Measurements from ENCODE around the gene RPGR. TPM values are rescaled to one million over a fixed set of nuclear protein-coding genes. Genes with fewer than 3 reads are reported as not detected.

RPGR gene, protein sequence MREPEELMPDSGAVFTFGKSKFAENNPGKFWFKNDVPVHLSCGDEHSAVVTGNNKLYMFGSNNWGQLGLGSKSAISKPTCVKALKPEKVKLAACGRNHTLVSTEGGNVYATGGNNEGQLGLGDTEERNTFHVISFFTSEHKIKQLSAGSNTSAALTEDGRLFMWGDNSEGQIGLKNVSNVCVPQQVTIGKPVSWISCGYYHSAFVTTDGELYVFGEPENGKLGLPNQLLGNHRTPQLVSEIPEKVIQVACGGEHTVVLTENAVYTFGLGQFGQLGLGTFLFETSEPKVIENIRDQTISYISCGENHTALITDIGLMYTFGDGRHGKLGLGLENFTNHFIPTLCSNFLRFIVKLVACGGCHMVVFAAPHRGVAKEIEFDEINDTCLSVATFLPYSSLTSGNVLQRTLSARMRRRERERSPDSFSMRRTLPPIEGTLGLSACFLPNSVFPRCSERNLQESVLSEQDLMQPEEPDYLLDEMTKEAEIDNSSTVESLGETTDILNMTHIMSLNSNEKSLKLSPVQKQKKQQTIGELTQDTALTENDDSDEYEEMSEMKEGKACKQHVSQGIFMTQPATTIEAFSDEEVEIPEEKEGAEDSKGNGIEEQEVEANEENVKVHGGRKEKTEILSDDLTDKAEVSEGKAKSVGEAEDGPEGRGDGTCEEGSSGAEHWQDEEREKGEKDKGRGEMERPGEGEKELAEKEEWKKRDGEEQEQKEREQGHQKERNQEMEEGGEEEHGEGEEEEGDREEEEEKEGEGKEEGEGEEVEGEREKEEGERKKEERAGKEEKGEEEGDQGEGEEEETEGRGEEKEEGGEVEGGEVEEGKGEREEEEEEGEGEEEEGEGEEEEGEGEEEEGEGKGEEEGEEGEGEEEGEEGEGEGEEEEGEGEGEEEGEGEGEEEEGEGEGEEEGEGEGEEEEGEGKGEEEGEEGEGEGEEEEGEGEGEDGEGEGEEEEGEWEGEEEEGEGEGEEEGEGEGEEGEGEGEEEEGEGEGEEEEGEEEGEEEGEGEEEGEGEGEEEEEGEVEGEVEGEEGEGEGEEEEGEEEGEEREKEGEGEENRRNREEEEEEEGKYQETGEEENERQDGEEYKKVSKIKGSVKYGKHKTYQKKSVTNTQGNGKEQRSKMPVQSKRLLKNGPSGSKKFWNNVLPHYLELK
- 4.5 TPM for total RNA-seq

- DNase-seq (ENCODE audit: low spot score in 2 of 2) = peak; percentile 78 to 84
- no peak for FAIRE-seq
Measured at GRCh38 chrX:38327007-38327774, at the start of gene RPGR. Gene RPGR, minus strand, starts transcription at chrX:38327509. Its CDS starts 142 bp downstream, at chrX:38327367.

DNA sequence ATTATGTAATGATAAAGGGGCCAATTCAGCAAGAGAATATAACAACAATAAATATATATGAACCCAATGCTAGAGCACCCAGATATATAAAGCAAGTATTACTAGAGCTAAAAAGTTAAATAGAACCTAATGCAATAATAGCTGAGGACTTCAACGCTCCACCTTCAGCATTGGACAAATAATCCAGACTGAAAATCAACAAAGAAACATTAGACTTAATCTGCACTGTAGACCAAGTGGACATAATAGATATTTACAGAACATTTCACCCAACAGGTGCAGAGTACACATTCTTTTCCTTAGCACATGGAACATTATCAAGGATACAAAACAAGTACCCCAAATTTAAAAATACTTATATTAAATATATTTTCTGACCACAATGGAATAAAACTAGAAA, 49.4 kb upstream of the RPGR start:
- no peak for FAIRE-seq
- no peak for DNase-seq (ENCODE audit: low spot score in 2 of 2)

GRCh38 chrX:38375891-38376290, 48.6 kb upstream of the RPGR start:
- FAIRE-seq (no peak), DNase-seq (ENCODE audit: low spot score in 2 of 2) (no peak)

GRCh38 chrX:38374431-38374830, 47.1 kb upstream of the RPGR start:
- no peak for FAIRE-seq
- DNase-seq (ENCODE audit: low spot score in 2 of 2) = no peak

GRCh38 chrX:38371641-38372040, 44.3 kb upstream of the RPGR start:
- FAIRE-seq (peak; percentile 3), DNase-seq (ENCODE audit: low spot score in 2 of 2) (no peak)

DNA sequence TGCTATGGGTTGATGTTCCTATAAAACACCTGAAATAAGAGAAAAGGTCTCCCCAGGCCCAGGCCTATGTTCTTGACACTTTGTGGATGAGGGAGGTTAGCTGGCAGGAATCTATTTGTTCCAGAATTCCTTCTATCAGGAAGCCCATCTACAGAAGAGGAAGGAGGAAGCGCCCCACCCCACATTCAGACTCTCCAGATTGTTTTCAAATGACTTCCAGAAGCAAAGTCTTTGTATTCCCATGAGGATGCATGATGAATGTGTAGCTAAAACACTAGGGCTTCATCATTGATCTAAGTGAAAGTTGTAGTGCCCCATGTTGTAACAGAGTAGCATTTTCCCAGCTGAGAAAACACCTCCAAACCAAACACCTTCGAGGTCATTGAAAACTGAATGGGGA, 41.5 kb upstream of the RPGR start:
- no peak for DNase-seq (ENCODE audit: low spot score in 2 of 2)
- FAIRE-seq = no peak

DNA sequence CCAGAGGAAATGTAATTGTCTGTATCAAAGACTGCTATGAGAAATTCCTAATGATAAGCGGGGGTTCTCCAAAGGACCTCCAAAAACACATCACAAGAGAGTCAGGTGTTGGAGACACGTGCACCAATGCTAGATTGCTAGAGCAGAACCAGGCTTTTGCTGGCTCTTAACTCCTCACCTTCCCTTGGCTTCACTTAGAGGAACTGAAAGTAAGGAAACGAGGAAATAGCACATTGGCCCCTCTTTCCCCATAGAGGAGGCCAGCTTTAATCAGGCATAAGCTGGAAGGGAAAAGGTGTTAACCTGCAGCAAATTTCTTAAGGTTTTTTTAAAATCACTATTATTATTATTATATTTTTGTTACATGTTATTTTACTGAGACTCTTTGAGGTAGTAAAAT, 38.6 kb upstream of the RPGR start:
- no peak for FAIRE-seq

GRCh38 chrX:38363046-38363445, 35.7 kb upstream of the RPGR start:
- FAIRE-seq (no peak), DNase-seq (ENCODE audit: low spot score in 2 of 2) (no peak)

More for the DNA sequence above, 38.6 kb upstream of the RPGR start:
- DNase-seq (ENCODE audit: low spot score in 2 of 2) = no peak

GRCh38 chrX:38357747-38358673, 30.7 kb upstream of the RPGR start:
- FAIRE-seq (no peak), DNase-seq (ENCODE audit: low spot score in 2 of 2) (no peak)

DNA sequence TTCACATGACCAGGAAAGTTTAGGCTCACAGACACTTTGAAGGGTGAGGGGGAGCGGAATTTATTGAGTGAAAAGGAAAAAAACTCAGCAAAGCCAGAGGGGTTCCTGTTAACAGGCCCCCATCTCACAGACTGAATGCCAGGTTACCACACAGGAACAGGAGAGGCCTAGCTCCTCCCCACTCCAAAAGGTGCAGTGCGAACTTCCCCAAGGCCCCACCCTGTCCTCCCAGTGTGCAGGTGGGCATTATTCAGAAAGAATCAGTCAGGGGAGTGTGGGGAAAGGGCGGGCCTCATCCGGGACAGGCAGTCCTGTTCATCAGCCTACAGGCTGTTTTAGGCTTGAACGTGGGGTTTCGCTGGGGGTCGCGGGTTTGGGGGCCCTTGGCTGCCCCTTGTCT, 29.1 kb upstream of the RPGR start:
- DNase-seq (ENCODE audit: low spot score in 2 of 2) (no peak), FAIRE-seq (no peak)

DNA sequence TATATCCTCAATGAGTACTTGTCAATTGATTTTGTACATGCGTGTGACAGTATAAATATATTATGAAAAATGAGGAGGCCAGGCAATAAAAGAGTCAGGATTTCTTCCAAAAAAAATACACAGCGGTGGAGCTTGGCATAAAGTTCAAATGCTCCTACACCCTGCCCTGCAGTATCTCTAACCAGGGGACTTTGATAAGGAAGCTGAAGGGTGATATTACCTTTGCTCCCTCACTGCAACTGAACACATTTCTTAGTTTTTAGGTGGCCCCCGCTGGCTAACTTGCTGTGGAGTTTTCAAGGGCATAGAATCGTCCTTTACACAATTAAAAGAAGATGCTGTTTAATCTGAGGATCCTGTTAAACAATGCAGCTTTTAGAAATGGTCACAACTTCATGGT, 25.1 kb upstream of the RPGR start, which contains the start of gene OTC:
TSS of gene OTC (plus strand) at position 243 of the 400 bp plus-strand sequence. CDS start at position 336, 93 bp downstream.
- no peak for FAIRE-seq
- no peak for DNase-seq (ENCODE audit: low spot score in 2 of 2)

- no peak for DNase-seq (ENCODE audit: low spot score in 2 of 2)
- FAIRE-seq = no peak
Measured at GRCh38 chrX:38351346-38351745, 24.0 kb upstream of the RPGR start.

DNA sequence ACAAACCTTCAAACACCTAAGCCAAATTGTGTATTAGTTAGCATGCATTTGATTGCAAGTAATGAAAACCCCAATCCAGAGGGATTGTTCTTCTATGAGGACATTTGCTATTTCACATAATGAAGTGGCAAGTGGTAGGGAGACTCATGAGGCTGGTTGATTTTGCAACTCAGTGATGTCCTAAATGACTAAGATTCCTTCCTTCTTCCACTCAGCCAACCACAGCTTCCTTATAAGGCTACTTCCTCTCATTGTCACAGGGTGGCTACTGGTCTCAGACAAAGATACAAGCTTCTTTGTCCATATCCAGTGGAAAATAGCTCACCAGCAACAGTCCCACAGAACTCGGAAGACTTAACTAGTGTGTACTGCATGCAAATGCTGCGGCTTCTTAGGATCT, 19.8 kb upstream of the RPGR start:
- DNase-seq (ENCODE audit: low spot score in 2 of 2) (no peak), FAIRE-seq (no peak)

GRCh38 chrX:38346150-38346549, 18.8 kb upstream of the RPGR start:
- DNase-seq (ENCODE audit: low spot score in 2 of 2) (no peak), FAIRE-seq (no peak)

- DNase-seq (ENCODE audit: low spot score in 2 of 2) = no peak
- FAIRE-seq = no peak
Measured at GRCh38 chrX:38342853-38343778, 15.8 kb upstream of the RPGR start.

DNA sequence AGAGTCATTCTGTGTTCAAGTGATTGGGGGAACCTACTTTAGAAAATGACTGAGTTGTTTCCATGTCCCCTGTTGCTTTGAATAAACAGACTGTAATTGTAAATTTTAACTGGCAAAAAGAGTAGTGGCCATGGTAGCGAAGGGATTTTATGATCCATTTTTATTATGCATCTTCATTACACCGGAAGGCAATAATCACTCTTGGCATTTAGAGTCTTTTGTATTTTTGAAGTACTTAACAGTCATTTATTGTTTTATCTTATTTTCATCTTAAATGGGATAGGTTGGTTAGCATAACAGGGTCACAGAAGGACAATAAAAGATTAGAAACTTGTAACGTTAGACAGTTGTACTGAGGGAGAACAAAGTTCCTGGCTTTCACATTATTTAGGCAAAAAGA, 14.1 kb upstream of the RPGR start:
- DNase-seq (ENCODE audit: low spot score in 2 of 2) = no peak
- FAIRE-seq = no peak

- no peak for DNase-seq (ENCODE audit: low spot score in 2 of 2)
- FAIRE-seq = no peak
Measured at GRCh38 chrX:38336538-38337240, 9.4 kb upstream of the RPGR start.
